Neutrophil (primary cell): ENCODE results near the gene DACH1.

Experiments
- H3K27ac ChIP-seq: fragments of 200-600 bp; sonication (generic); 2 replicates; pipeline ENCODE4 v1.5.1; 2016; ENCODE audit warnings: mild to moderate bottlenecking, moderate library complexity
- H3K27me3 ChIP-seq: fragments of 200-600 bp; sonication (generic); 2 replicates; pipeline ENCODE4 v1.6.0; 2016; ENCODE audit warnings: mild to moderate bottlenecking
- H3K36me3 ChIP-seq: fragments of 200-600 bp; sonication (generic); 2 replicates; pipeline ENCODE4 v1.5.1; 2017
- H3K4me1 ChIP-seq, 2 experiments: fragments of 200-600 bp in 1 of 2; sonication (generic) in 1 of 2; 1 replicate in 1 of 2; 2 replicates in 1 of 2; pipeline versions ENCODE4 v1.5.1 to v1.6.1; 2013 to 2016; ENCODE audit warnings: low read depth in 1 of 2, low read length in 1 of 2, mild to moderate bottlenecking in 1 of 2, moderate library complexity in 1 of 2; ENCODE audit not compliant: control insufficient read depth in 1 of 2, insufficient read depth in 1 of 2
- H3K4me3 ChIP-seq, 2 experiments: fragments of 200-600 bp in 1 of 2; sonication (generic) in 1 of 2; 1 replicate in 1 of 2; 2 replicates in 1 of 2; pipeline ENCODE4 v1.5.1; 2013 to 2016; ENCODE audit warnings: low read depth in 1 of 2, low read length in 1 of 2, mild to moderate bottlenecking in 1 of 2, moderate library complexity in 1 of 2
- H3K9me3 ChIP-seq: fragments of 200-600 bp; sonication (generic); 2 replicates; pipeline ENCODE4 v1.5.1; 2016
- CTCF ChIP-seq: fragments of 200-600 bp; sonication (generic); IDR thresholded peaks from 2 replicates; pipeline ENCODE4 v1.5.1; 2016; ENCODE audit warnings: antibody characterized with exemption

DACH1 gene

GRCh38 chr13:71578048-71578447, 289.0 kb downstream of the DACH1 start:
- H3K27me3 ChIP-seq, result no peaks in the 10 kb centered on the region
- H3K27ac ChIP-seq, result no peak overlapping the region
- TF ChIP-seq CTCF, result no peak
- H3K36me3 ChIP-seq, result no peaks in the 10 kb centered on the region
- H3K4me1 ChIP-seq, result no peaks in the 10 kb centered on the region
- no peaks in the 10 kb centered on the region for H3K9me3 ChIP-seq
- no peak overlapping the region for H3K4me3 ChIP-seq

- H3K27ac ChIP-seq, result no peak overlapping the region
- H3K9me3 ChIP-seq, result no peaks in the 10 kb centered on the region
- no peak overlapping the region for H3K4me3 ChIP-seq
- no peaks in the 10 kb centered on the region for H3K4me1 ChIP-seq
- no peak for TF ChIP-seq CTCF
- H3K27me3 ChIP-seq, result no peaks in the 10 kb centered on the region
- peaks cover 7% of the 10 kb centered on the region for H3K36me3 ChIP-seq
Measured at GRCh38 chr13:71577127-71577526, 289.9 kb downstream of the DACH1 start.

DNA sequence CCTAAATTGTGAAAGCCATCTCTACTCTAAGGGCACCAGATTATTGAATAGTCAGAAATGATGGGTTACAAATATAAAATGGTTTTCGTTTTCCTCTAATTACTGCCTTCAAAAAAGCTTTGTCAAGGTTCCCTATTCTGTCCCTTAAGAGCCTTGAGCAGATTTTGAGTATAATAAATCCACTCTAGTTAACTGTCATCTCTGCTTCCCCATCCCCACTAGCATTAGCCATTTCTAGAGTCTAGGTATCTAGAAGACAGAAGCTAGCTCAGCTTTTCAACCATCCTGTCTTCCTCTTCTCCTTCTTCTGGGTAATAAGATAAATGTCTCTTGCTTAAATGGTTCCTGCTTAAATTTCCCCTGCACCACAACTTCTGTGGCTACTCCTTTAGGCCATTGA, 290.4 kb downstream of the DACH1 start:
- H3K27ac ChIP-seq, result no peak overlapping the region
- TF ChIP-seq CTCF, result no peak
- H3K27me3 ChIP-seq, result no peaks in the 10 kb centered on the region
- H3K4me3 ChIP-seq, result no peak overlapping the region
- no peaks in the 10 kb centered on the region for H3K9me3 ChIP-seq
- no peaks in the 10 kb centered on the region for H3K4me1 ChIP-seq
- H3K36me3 ChIP-seq, result peaks cover 12% of the 10 kb centered on the region

GRCh38 chr13:71546881-71547280, 320.1 kb downstream of the DACH1 start:
- Histone ChIP-seq H3K36me3 (peaks cover 5% of the 10 kb centered on the region), H3K9me3 (no peaks in the 10 kb centered on the region), H3K27me3 (no peaks in the 10 kb centered on the region), H3K4me3 (no peak overlapping the region), H3K4me1 (no peaks in the 10 kb centered on the region), H3K27ac (no peak overlapping the region)
- TF ChIP-seq CTCF, result no peak

DNA sequence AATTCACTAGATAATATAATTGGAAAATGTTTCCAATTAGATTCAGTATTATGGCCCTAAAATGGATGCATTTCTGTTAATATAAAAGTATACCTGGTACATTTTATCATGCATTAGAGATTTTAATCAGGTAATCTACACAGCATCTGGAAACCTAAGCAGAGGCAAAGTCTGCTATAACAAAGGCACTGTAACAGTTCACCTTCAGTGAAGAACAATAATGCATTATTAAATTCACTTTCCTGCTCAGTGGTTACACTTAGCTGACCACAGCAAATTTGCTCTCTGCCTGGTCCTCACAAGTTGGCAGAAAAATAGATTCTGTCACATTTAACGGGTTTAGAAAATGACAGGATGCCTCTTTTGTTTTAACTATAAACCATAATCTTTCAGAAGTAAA, 326.9 kb downstream of the DACH1 start:
- H3K36me3 ChIP-seq, result peaks cover 5% of the 10 kb centered on the region

More for the DNA sequence above, 326.9 kb downstream of the DACH1 start:
- H3K4me3 ChIP-seq, result no peak overlapping the region
- no peaks in the 10 kb centered on the region for H3K9me3 ChIP-seq
- H3K27ac ChIP-seq, result no peak overlapping the region
- no peak for TF ChIP-seq CTCF
- no peaks in the 10 kb centered on the region for H3K4me1 ChIP-seq
- H3K27me3 ChIP-seq, result no peaks in the 10 kb centered on the region
